Measurements from ENCODE around the gene STKLD1.

DNA sequence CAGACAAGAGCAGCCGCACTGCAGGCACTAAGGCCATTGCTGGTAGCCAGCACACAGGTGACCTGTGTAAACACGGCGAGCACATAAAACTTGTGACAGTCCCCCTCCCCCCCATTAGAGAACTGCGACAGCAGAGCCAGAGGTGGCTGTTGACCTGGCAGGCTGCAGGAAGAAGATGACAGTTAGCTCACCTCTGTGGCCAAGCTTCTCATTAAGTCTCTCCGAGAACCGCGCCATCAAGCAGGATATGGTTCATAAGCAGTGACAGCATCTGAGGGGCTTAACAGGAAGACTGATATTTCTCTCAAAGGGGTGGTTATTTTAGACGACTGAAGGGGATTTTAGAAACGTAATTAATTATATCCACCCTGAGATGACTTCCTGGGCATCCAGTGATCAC lies 5.5 kb upstream of the STKLD1 start:
- TF ChIP-seq, protein P1, sequence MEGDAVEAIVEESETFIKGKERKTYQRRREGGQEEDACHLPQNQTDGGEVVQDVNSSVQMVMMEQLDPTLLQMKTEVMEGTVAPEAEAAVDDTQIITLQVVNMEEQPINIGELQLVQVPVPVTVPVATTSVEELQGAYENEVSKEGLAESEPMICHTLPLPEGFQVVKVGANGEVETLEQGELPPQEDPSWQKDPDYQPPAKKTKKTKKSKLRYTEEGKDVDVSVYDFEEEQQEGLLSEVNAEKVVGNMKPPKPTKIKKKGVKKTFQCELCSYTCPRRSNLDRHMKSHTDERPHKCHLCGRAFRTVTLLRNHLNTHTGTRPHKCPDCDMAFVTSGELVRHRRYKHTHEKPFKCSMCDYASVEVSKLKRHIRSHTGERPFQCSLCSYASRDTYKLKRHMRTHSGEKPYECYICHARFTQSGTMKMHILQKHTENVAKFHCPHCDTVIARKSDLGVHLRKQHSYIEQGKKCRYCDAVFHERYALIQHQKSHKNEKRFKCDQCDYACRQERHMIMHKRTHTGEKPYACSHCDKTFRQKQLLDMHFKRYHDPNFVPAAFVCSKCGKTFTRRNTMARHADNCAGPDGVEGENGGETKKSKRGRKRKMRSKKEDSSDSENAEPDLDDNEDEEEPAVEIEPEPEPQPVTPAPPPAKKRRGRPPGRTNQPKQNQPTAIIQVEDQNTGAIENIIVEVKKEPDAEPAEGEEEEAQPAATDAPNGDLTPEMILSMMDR (IDR thresholded peaks at IDR 0.05) = no peak
- no peak for TF ChIP-seq POLR2AphosphoS5 (IDR thresholded peaks at IDR 0.05)

Measured in breast epithelium (tissue), 3 donors.